ENCODE measurements around the gene KCNH2. TPM values are rescaled to one million over a fixed set of nuclear protein-coding genes. Genes with fewer than 3 reads are reported as not detected.
A peak's percentile ranks its signal among the peaks of the same experiment; 100 is the strongest.
"Not testable (repeated sequence)": the region's sequence is repeated elsewhere in the genome, so short reads cannot be mapped to it uniquely, and the experiment has no call there.

Gene KCNH2
- total RNA-seq, 3 donors from 2014 or later (not counting 1 experiment from before 2014, with no cell fraction given) = 0.39 to 0.60 TPM; not detected in 1

GRCh38 chr7:151012031-151012692 is 34.0 kb upstream of the KCNH2 start:
- H3K4me1 Mint-ChIP-seq = peaks cover 58 to 85% of the 10 kb centered on the region in 2 donors
- peak overlapping the region; percentile 94 to 95 for H3K27ac Mint-ChIP-seq
- Histone ChIP-seq H3K9me3 (ENCODE audit: control insufficient read depth, insufficient read depth, low read length) (no peaks in the 10 kb centered on the region), H3K4me3 (ENCODE audit: low read length) (no peak overlapping the region), H3K4me1 (ENCODE audit: control insufficient read depth, insufficient read depth, low read length) (peaks cover 81% of the 10 kb centered on the region), H3K36me3 (ENCODE audit: control insufficient read depth, insufficient read depth, low read length) (no peaks in the 10 kb centered on the region), H3K27me3 (ENCODE audit: control insufficient read depth, insufficient read depth, low read length) (no peaks in the 10 kb centered on the region), H3K27ac (ENCODE audit: low read length) (no peak overlapping the region)
- intact Hi-C loops (cut with micrococcal nuclease) = loop anchor here (5.0 to 10.0 kb wide), 2 partner anchors 35 to 347 kb away; partner anchors contain the start of gene KCNH2
- ATAC-seq (no peak), DNase-seq (peak in 1 of 2 donors; percentile 29)
- TF ChIP-seq CTCF (IDR thresholded peaks at IDR 0.05) = no peak
- peaks cover 0 to 4% of the 10 kb centered on the region in 2 donors for H3K27me3 Mint-ChIP-seq (ENCODE audit: low read depth in 2 of 2)
- H3K9me3 Mint-ChIP-seq = no peaks in the 10 kb centered on the region
- no peaks in the 10 kb centered on the region for H3K36me3 Mint-ChIP-seq
- WGBS (ENCODE audit: insufficient coverage) = 82% methylated on average over 6 of the region's 6 CpGs
- H3K4me3 Mint-ChIP-seq = peak overlapping the region; percentile 74

GRCh38 chr7:151011616-151012015 is 33.5 kb upstream of the KCNH2 start:
- Mint-ChIP-seq H3K4me3 (peak overlapping the region; percentile 74), H3K27ac (peak overlapping the region; percentile 94 to 95), H3K4me1 (peaks cover 60 to 86% of the 10 kb centered on the region in 2 donors)
- H3K27me3 Mint-ChIP-seq (ENCODE audit: low read depth in 2 of 2); H3K36me3 Mint-ChIP-seq; ATAC-seq; H3K9me3 Mint-ChIP-seq; H3K27me3 ChIP-seq (ENCODE audit: control insufficient read depth, insufficient read depth, low read length); H3K4me3 ChIP-seq (ENCODE audit: low read length); H3K9me3 ChIP-seq (ENCODE audit: control insufficient read depth, insufficient read depth, low read length); H3K36me3 ChIP-seq (ENCODE audit: control insufficient read depth, insufficient read depth, low read length); DNase-seq; H3K27ac ChIP-seq (ENCODE audit: low read length): not testable (repeated sequence)
- intact Hi-C loops (cut with micrococcal nuclease) = loop anchor here (5.0 to 10.0 kb wide), 2 partner anchors 34 to 347 kb away; partner anchors contain the start of gene KCNH2
- peaks cover 87% of the 10 kb centered on the region for H3K4me1 ChIP-seq (ENCODE audit: control insufficient read depth, insufficient read depth, low read length)
- WGBS (ENCODE audit: insufficient coverage) = 84% methylated on average over 12 of the region's 12 CpGs

- peaks cover 90% of the 10 kb centered on the region for H3K4me1 ChIP-seq (ENCODE audit: control insufficient read depth, insufficient read depth, low read length)
- Mint-ChIP-seq H3K27me3 (ENCODE audit: low read depth in 2 of 2) (peaks cover 0 to 4% of the 10 kb centered on the region in 2 donors), H3K4me3 (peak overlapping the region; percentile 77), H3K4me1 (peaks cover 60 to 81% of the 10 kb centered on the region in 2 donors), H3K36me3 (no peaks in the 10 kb centered on the region), H3K27ac (peak overlapping the region; percentile 94 to 95), H3K9me3 (no peaks in the 10 kb centered on the region)
- TF ChIP-seq CTCF (IDR thresholded peaks at IDR 0.05) = no peak
- no peaks in the 10 kb centered on the region for H3K27me3 ChIP-seq (ENCODE audit: control insufficient read depth, insufficient read depth, low read length)
- intact Hi-C loops (cut with micrococcal nuclease) = loop anchor here (5.0 to 10.0 kb wide), 2 partner anchors 34 to 346 kb away; partner anchors contain the start of gene KCNH2
- no peaks in the 10 kb centered on the region for H3K9me3 ChIP-seq (ENCODE audit: control insufficient read depth, insufficient read depth, low read length)
- peak overlapping the region; percentile 67 for H3K27ac ChIP-seq (ENCODE audit: low read length)
- WGBS (ENCODE audit: insufficient coverage) = 38% methylated on average over 1 of the region's 1 CpG
- DNase-seq (no peak), ATAC-seq (no peak)
- H3K36me3 ChIP-seq (ENCODE audit: control insufficient read depth, insufficient read depth, low read length) = no peaks in the 10 kb centered on the region
- H3K4me3 ChIP-seq (ENCODE audit: low read length) = no peak overlapping the region
Observed at GRCh38 chr7:151011097-151011409, 32.9 kb upstream of the KCNH2 start.

GRCh38 chr7:151010307-151011096 is 32.4 kb upstream of the KCNH2 start:
- peak overlapping the region; percentile 94 to 95 for H3K27ac Mint-ChIP-seq
- no peak for TF ChIP-seq CTCF (IDR thresholded peaks at IDR 0.05)
- ATAC-seq = peak; percentile 50 to 65 (median 59)

More at GRCh38 chr7:151010307-151011096, 32.4 kb upstream of the KCNH2 start:
- no peaks in the 10 kb centered on the region for H3K9me3 ChIP-seq (ENCODE audit: control insufficient read depth, insufficient read depth, low read length)
- H3K4me3 Mint-ChIP-seq = peak overlapping the region; percentile 77
- H3K36me3 ChIP-seq (ENCODE audit: control insufficient read depth, insufficient read depth, low read length) = no peaks in the 10 kb centered on the region
- peak; percentile 43 to 66 for DNase-seq
- intact Hi-C loops (cut with micrococcal nuclease) = loop anchor here (5.0 to 10.0 kb wide), 2 partner anchors 33 to 346 kb away; partner anchors contain the start of gene KCNH2
- H3K27me3 ChIP-seq (ENCODE audit: control insufficient read depth, insufficient read depth, low read length) = no peaks in the 10 kb centered on the region
- H3K36me3 Mint-ChIP-seq = no peaks in the 10 kb centered on the region
- H3K9me3 Mint-ChIP-seq = no peaks in the 10 kb centered on the region
- peaks cover 0 to 4% of the 10 kb centered on the region in 2 donors for H3K27me3 Mint-ChIP-seq (ENCODE audit: low read depth in 2 of 2)
- peak overlapping the region; percentile 67 for H3K27ac ChIP-seq (ENCODE audit: low read length)
- WGBS (ENCODE audit: insufficient coverage) = 21% methylated on average over 18 of the region's 18 CpGs
- H3K4me3 ChIP-seq (ENCODE audit: low read length) = no peak overlapping the region
- peaks cover 59 to 77% of the 10 kb centered on the region in 2 donors for H3K4me1 Mint-ChIP-seq
- peaks cover 90% of the 10 kb centered on the region for H3K4me1 ChIP-seq (ENCODE audit: control insufficient read depth, insufficient read depth, low read length)

Measured in natural killer cell (primary cell).